GM12872 (cell line): ENCODE results near the gene HYAL2.

Source experiments
- CTCF ChIP-seq: IDR thresholded peaks from 3 replicates; pipeline ENCODE4 v1.5.1; 2011; ENCODE audit warnings: low read depth, mild to moderate bottlenecking, low read length, moderate library complexity; ENCODE audit not compliant: insufficient read depth

The HYAL2 gene

GRCh38 chr3:50269977-50270413 is 52.5 kb downstream of the HYAL2 start:
- TF ChIP-seq CTCF: no peak

- no peak for TF ChIP-seq CTCF
Observed at GRCh38 chr3:50269460-50269859, 53.1 kb downstream of the HYAL2 start.

GRCh38 chr3:50268703-50269451 is 53.7 kb downstream of the HYAL2 start, which contains the start of gene SEMA3B:
SEMA3B (plus strand) TSS chr3:50269147; CDS start chr3:50269241, 94 bp downstream.
- no peak for TF ChIP-seq CTCF

GRCh38 chr3:50268276-50268675 is 54.3 kb downstream of the HYAL2 start:
- TF ChIP-seq CTCF: no peak
